Panc1 (cell line): ENCODE measurements around the gene MRTFA. TPM values are rescaled to one million over a fixed set of nuclear protein-coding genes. Genes with fewer than 3 reads are reported as not detected.

Experiments
- ATAC-seq: fragments of 200-7000 bp; cut with Tn5 transposase; 2 replicates; pipeline ENCODE4 v1.9.1; 2020; ENCODE audit warnings: mild to moderate bottlenecking, moderate library complexity
- BruUV-seq: library from RNA; stranded (reverse); fragments of 400-500 nt; replicated peaks from 2 replicates; lab custom pipeline; 2021; lab: Mats Ljungman, UMichigan
- CTCF ChIA-PET: fragments of 300-600 bp; sonication (Branson Sonifier 250); formaldehyde crosslinking; loops from one replicate; lab custom pipeline; 2022; ENCODE audit warnings: antibody characterized with exemption; lab: Charles Lee
- POLR2A ChIA-PET: fragments of 300-600 bp; sonication (Branson Sonifier 250); formaldehyde crosslinking; loops from one replicate; lab custom pipeline; 2022; ENCODE audit warnings: antibody characterized with exemption; lab: Charles Lee
- DNase-seq: peaks from one replicate; pipeline ENCODE4 v3.0.0-alpha.2; 2010; ENCODE audit warnings: low read depth, low spot score
- H3K27ac ChIP-seq: 2 replicates; pipeline ENCODE4 v1.5.1; 2011; ENCODE audit warnings: mild to moderate bottlenecking, low read length, inconsistent platforms
- H3K27me3 ChIP-seq: fragments of 200-500 bp; sonication (Bioruptor generic); 2 replicates; pipeline ENCODE4 v1.6.0; 2014; ENCODE audit warnings: low read length, inconsistent platforms; ENCODE audit not compliant: control insufficient read depth, insufficient read depth
- H3K36me3 ChIP-seq: fragments of 200-500 bp; sonication (Bioruptor generic); 2 replicates; pipeline ENCODE4 v1.5.1; 2014; ENCODE audit warnings: inconsistent platforms, mild to moderate bottlenecking, low read length, moderate library complexity; ENCODE audit not compliant: control insufficient read depth, insufficient read depth
- H3K4me1 ChIP-seq: 2 replicates; pipeline ENCODE4 v1.5.1; 2011; ENCODE audit warnings: inconsistent platforms, mild to moderate bottlenecking, low read length, moderate library complexity; ENCODE audit not compliant: control insufficient read depth, insufficient read depth
- H3K4me3 ChIP-seq, 2 experiments: 2 replicates each; pipeline ENCODE4 v1.5.1; 2011 to 2012; ENCODE audit warnings: low read depth in 2 of 2, low read length in 2 of 2, mild to moderate bottlenecking in 2 of 2, inconsistent platforms in 1 of 2, moderate library complexity in 1 of 2
- H3K9me3 ChIP-seq: fragments of 200-500 bp; sonication (Bioruptor generic); 2 replicates; pipeline ENCODE4 v1.5.1; 2014; ENCODE audit warnings: low read depth, mild to moderate bottlenecking, inconsistent platforms, low read length, moderate library complexity; ENCODE audit not compliant: control insufficient read depth, insufficient read depth
- CTCF ChIP-seq: fragments of 450-650 bp; IDR thresholded peaks from 2 replicates; pipeline ENCODE4 v1.5.1; 2017; ENCODE audit warnings: mild to moderate bottlenecking
- POLR2AphosphoS5 ChIP-seq: IDR thresholded peaks from 2 replicates; pipeline ENCODE4 v1.6.1; 2012; ENCODE audit warnings: mild to moderate bottlenecking, low read depth, low read length, moderate library complexity
- SIN3A ChIP-seq: IDR thresholded peaks from 2 replicates; pipeline ENCODE4 v1.6.1; 2012; ENCODE audit warnings: low read depth, mild to moderate bottlenecking, low read length, moderate library complexity, borderline replicate concordance; ENCODE audit not compliant: insufficient read depth
- TCF7L2 ChIP-seq: IDR thresholded peaks from 2 replicates; pipeline ENCODE4 v1.6.1; 2011; ENCODE audit warnings: mild to moderate bottlenecking, low read depth, low read length, inconsistent platforms
- in situ Hi-C: cut with HindIII; loops from 2 replicates; pipeline ENCODE4 v1.10.0; 2016; ENCODE audit warnings: low sequenced_read_pairs, low pct_unique_long_range_greater_than_20kb
- intact Hi-C: fragments of 100-400 bp; cut with micrococcal nuclease; formaldehyde crosslinking; loops from one replicate; pipeline ENCODE4 v1.10.0; 2022; ENCODE audit not compliant: unreplicated experiment
- total RNA-seq: library from RNA; stranded (reverse); gene quantifications from one replicate; pipeline ENCODE4 v1.2.1, GENCODE V29; 2021; ENCODE audit not compliant: unreplicated experiment
- TF ChIP-seq, protein P1 (sequence below), 2 experiments: IDR thresholded peaks; 2 replicates each; pipeline ENCODE4 v1.6.1; 2011 to 2012; ENCODE audit warnings: low read depth in 2 of 2, control low read depth in 1 of 2, low read length in 1 of 2, mild to moderate bottlenecking in 1 of 2, moderate library complexity in 1 of 2; ENCODE audit not compliant: insufficient read depth in 1 of 2

Gene MRTFA
- total RNA-seq, 1 experiment from 2014 or later: 62.1 TPM

GRCh38 chr22:40401981-40402406 lies 234.5 kb downstream of the MRTFA start:
- no peak for DNase-seq
- H3K4me3 ChIP-seq: no peak overlapping the region
- no peak for TF ChIP-seq TCF7L2
- TF ChIP-seq, protein P1, sequence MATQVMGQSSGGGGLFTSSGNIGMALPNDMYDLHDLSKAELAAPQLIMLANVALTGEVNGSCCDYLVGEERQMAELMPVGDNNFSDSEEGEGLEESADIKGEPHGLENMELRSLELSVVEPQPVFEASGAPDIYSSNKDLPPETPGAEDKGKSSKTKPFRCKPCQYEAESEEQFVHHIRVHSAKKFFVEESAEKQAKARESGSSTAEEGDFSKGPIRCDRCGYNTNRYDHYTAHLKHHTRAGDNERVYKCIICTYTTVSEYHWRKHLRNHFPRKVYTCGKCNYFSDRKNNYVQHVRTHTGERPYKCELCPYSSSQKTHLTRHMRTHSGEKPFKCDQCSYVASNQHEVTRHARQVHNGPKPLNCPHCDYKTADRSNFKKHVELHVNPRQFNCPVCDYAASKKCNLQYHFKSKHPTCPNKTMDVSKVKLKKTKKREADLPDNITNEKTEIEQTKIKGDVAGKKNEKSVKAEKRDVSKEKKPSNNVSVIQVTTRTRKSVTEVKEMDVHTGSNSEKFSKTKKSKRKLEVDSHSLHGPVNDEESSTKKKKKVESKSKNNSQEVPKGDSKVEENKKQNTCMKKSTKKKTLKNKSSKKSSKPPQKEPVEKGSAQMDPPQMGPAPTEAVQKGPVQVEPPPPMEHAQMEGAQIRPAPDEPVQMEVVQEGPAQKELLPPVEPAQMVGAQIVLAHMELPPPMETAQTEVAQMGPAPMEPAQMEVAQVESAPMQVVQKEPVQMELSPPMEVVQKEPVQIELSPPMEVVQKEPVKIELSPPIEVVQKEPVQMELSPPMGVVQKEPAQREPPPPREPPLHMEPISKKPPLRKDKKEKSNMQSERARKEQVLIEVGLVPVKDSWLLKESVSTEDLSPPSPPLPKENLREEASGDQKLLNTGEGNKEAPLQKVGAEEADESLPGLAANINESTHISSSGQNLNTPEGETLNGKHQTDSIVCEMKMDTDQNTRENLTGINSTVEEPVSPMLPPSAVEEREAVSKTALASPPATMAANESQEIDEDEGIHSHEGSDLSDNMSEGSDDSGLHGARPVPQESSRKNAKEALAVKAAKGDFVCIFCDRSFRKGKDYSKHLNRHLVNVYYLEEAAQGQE (IDR thresholded peaks at IDR 0.05; ENCODE audit: insufficient read depth in 1 of 2, low read depth in 2 of 2, low read length in 1 of 2): no peak
- TF ChIP-seq CTCF: no peak
- no peak overlapping the region for H3K27ac ChIP-seq
- CTCF ChIA-PET: no interaction called here
- H3K9me3 ChIP-seq: no peaks in the 10 kb centered on the region
- BruUV-seq: no TSS peak
- H3K4me1 ChIP-seq: no peaks in the 10 kb centered on the region
- POLR2A ChIA-PET: no interaction called here
- in situ Hi-C loops (no loop called here), intact Hi-C loops (no loop called here)
- H3K36me3 ChIP-seq: peaks cover 2% of the 10 kb centered on the region; the same call in 1 of the 2 replicates
- ATAC-seq: no peak
- H3K27me3 ChIP-seq: no peaks in the 10 kb centered on the region

DNA sequence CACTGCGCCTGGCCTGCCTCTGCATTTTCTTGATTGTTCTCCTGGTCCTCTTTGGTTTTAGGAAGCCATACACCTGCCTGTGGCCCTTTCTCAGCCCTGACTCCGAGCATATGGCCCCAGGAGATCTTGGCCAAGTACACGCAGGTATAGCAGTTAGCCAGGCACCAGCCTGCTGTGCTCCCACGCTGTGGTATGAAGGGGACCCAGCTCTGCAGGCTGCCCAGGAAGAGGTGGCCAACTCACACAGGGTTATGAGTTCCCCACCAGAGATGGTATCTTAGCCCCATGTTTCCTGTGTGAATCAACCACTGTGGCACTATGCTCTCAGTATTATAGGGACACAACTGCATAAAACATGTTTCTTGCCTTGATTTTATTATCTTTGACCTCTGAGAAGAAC lies 235.0 kb downstream of the MRTFA start:
- ChIA-PET CTCF (no interaction called here), POLR2A (no interaction called here)
- in situ Hi-C loops: no loop called here
- no peaks in the 10 kb centered on the region for H3K4me1 ChIP-seq
- DNase-seq: no peak
- H3K27me3 ChIP-seq: no peaks in the 10 kb centered on the region
- H3K9me3 ChIP-seq: no peaks in the 10 kb centered on the region
- no TSS peak for BruUV-seq
- ATAC-seq: no peak
- TF ChIP-seq, protein P1 (IDR thresholded peaks at IDR 0.05; ENCODE audit: insufficient read depth in 1 of 2, low read depth in 2 of 2, low read length in 1 of 2): no peak
- TF ChIP-seq CTCF (no peak), POLR2AphosphoS5 (no peak), SIN3A (no peak), TCF7L2 (no peak)
- no peak overlapping the region for H3K4me3 ChIP-seq
- 0 out of 2 replicates have a peak, but pooled peaks cover 2% of the 10 kb centered on the region for H3K36me3 ChIP-seq
- intact Hi-C loops: no loop called here
- no peak overlapping the region for H3K27ac ChIP-seq
